Fibroblast of the aortic adventitia (primary cell): Measurements from ENCODE around the gene KCP. TPM values are rescaled to one million over a fixed set of nuclear protein-coding genes. Genes with fewer than 3 reads are reported as not detected.

Experiments used
- DNase-seq: peaks from one replicate; pipeline ENCODE4 v3.0.0-alpha.2; 2010; ENCODE audit warnings: low read depth
- H3K4me3 ChIP-seq: 2 replicates; pipeline ENCODE4 v1.5.1; 2011; ENCODE audit warnings: low read depth, mild to moderate bottlenecking, control low read depth, low read length, moderate library complexity
- CTCF ChIP-seq: IDR thresholded peaks from 2 replicates; pipeline ENCODE4 v1.5.1; 2011; ENCODE audit warnings: mild to moderate bottlenecking, low read length, control low read depth, inconsistent platforms; ENCODE audit not compliant: insufficient read depth
- total RNA-seq: library from RNA; depleted of rRNA; stranded (reverse); fragments of >200 nt; gene quantifications from 2 replicates; pipeline ENCODE4 v1.2.3, GENCODE V29; 2012; ENCODE audit warnings: low replicate concordance

Gene KCP
- total RNA-seq, 1 donor: 0.09 TPM

GRCh38 chr7:128845987-128846386 lies 64.5 kb downstream of the KCP start:
- TF ChIP-seq CTCF: no peak
- no peak for DNase-seq
- no peak overlapping the region for H3K4me3 ChIP-seq

GRCh38 chr7:128845475-128845874 lies 65.0 kb downstream of the KCP start:
- H3K4me3 ChIP-seq: no peak overlapping the region
- no peak for DNase-seq
- TF ChIP-seq CTCF: no peak

- DNase-seq: no peak
- no peak overlapping the region for H3K4me3 ChIP-seq
- TF ChIP-seq CTCF: no peak
These were observed 65.7 kb downstream of the KCP start for GRCh38 chr7:128844777-128845311.

- no peak for TF ChIP-seq CTCF
- no peak overlapping the region for H3K4me3 ChIP-seq
- DNase-seq: no peak
These were observed 66.4 kb downstream of the KCP start for GRCh38 chr7:128843938-128844621.

GRCh38 chr7:128842674-128843641 lies 67.6 kb downstream of the KCP start:
- no peak for DNase-seq

More at GRCh38 chr7:128842674-128843641, 67.6 kb downstream of the KCP start:
- H3K4me3 ChIP-seq: no peak overlapping the region
- no peak for TF ChIP-seq CTCF
